H7 (cell line): ENCODE measurements around the gene FBXW8. TPM values are rescaled to one million over a fixed set of nuclear protein-coding genes. Genes with fewer than 3 reads are reported as not detected.

Experiments
- DNase-seq: peaks from one replicate; pipeline ENCODE4 v3.0.0; 2012
- H3K27me3 ChIP-seq: 2 replicates; pipeline ENCODE4 v1.6.0; 2011; ENCODE audit warnings: mild to moderate bottlenecking, low read length; ENCODE audit not compliant: control insufficient read depth, insufficient read depth
- H3K36me3 ChIP-seq: replicated peaks from 2 replicates; pipeline ENCODE4 v1.5.1; 2011; ENCODE audit warnings: low read length; ENCODE audit not compliant: control insufficient read depth, insufficient read depth
- H3K4me3 ChIP-seq: 2 replicates; pipeline ENCODE4 v1.5.1; 2011; ENCODE audit warnings: low read depth, mild to moderate bottlenecking, control low read depth, low read length, moderate library complexity; ENCODE audit not compliant: insufficient read depth
- total RNA-seq: library from RNA; depleted of rRNA; stranded (reverse); fragments of >200 nt; shearing (Covaris generic); gene quantifications from 2 replicates; pipeline ENCODE4 v1.2.3, GENCODE V29; 2014

Gene FBXW8
- total RNA-seq, 1 experiment from 2014 or later = 10.4 TPM

DNA sequence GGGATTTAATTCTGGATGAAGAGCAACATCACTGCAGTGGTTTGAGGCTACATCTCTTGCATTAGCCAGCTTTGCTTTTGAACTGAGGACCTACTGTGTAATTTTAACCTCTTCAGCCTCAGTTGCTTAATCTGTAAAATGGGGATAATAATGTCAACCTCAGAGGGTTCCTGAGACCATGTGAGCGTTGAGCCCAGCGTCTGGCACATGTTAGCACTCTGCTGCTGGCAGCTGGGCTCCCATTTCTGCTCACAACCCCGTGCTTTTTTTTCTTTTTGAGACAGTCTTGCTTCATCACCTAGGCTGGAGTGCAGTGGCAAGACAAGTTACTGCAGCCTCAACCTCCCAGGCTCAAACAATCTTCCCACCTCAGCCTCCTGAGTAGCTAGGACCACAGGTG lies 156.9 kb downstream of the FBXW8 start:
- no peak for DNase-seq
- H3K27me3 ChIP-seq = no peaks in the 10 kb centered on the region
- no peak overlapping the region for H3K4me3 ChIP-seq
- no peaks in the 10 kb centered on the region for H3K36me3 ChIP-seq

GRCh38 chr12:117068492-117068891 lies 157.7 kb downstream of the FBXW8 start:
- Histone ChIP-seq H3K4me3 (no peak overlapping the region), H3K36me3 (no peaks in the 10 kb centered on the region), H3K27me3 (no peaks in the 10 kb centered on the region)
- no peak for DNase-seq

DNA sequence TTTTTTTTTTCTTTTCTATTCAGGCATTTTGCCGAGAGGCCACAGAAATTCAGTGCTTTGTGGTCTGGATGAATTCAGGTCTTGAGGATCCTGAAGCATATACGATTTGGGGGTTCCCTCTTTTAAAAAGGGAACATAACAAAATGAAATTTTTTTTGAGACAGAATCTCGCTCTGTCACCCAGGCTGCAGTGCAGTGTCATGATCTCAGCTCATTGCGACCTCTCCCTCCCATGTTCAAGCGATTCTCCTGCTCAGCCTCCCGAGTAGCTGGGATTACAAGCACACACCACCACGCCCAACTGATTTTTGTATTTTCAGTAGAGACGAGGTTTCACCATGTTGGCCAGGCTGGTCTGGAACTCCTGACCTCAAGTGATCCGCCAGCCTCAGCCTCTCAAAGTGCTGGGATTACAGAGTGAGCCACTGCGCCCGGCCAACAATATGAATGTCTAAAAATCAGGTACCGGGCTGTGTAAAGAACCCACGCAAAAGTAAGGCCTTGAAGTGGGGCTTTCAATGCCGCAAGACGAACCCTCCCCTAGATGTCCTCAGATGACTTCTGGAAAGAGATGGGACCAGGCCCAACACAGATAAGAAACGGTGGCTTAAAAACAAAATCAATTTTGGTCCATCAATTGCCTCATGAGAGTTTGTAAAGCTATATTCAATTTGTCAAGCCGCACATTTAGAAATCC lies 158.5 kb downstream of the FBXW8 start:
- H3K36me3 ChIP-seq = no peaks in the 10 kb centered on the region
- DNase-seq = no peak
- no peak overlapping the region for H3K4me3 ChIP-seq

DNA sequence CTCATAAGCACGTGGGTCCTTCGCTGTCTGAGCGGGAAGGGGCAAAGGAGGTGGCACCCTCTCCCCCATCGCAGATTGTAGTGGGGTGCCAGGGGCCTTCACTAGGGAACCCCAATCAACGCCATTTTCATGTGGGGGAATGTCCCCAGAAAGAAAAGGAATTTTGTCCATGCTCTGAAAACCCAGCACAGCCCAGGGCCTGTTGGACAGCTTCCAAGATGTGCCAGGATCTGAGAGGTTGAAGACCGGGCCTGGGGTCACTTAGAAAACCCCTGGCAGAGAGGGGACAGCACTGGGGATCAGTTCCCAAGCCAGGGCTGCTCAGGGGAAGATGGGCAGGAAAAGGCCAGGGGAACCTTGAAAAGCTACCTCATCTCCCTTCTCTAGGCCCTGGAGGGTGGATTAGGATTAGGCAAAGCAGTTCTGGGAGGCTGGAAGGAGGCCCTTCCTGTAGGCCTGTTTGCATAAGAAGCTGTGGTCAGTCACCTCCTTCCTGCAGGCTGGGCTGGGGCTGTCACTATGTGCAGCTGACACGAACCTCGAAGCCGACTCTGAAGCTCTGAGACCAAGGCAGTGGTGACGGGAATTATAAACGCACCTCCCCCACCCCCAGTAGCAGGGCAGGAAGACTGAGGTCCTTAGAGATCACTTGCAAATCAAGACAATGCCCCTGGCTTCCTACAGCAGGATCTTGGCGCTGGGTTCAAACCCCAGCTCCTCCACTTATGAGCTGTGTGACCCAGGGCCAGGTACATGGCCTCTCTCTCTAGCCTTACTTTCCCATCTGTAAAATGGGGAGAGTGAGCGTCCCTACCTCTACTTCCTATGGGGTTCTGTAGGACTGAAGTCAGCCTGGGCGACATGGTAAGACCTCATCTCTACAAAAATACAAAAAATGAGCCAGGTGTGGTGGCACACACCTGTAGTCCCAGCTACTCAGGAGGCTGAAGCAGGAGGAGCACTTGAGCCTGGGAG lies 159.5 kb downstream of the FBXW8 start:
- peak; percentile 44 for DNase-seq
- no peaks in the 10 kb centered on the region for H3K27me3 ChIP-seq
- H3K4me3 ChIP-seq = no peak overlapping the region
- H3K36me3 ChIP-seq = no peaks in the 10 kb centered on the region

More for the DNA sequence above, 158.5 kb downstream of the FBXW8 start:
- H3K27me3 ChIP-seq = no peaks in the 10 kb centered on the region

GRCh38 chr12:117071009-117071408 lies 160.3 kb downstream of the FBXW8 start:
- H3K27me3 ChIP-seq = no peaks in the 10 kb centered on the region
- H3K4me3 ChIP-seq = no peak overlapping the region
- H3K36me3 ChIP-seq = no peaks in the 10 kb centered on the region
- no peak for DNase-seq

- H3K36me3 ChIP-seq = no peaks in the 10 kb centered on the region
- no peak overlapping the region for H3K4me3 ChIP-seq
- DNase-seq = no peak
- H3K27me3 ChIP-seq = no peaks in the 10 kb centered on the region
Measured at GRCh38 chr12:117072106-117072505, 161.4 kb downstream of the FBXW8 start.

- Histone ChIP-seq H3K4me3 (no peak overlapping the region), H3K36me3 (no peaks in the 10 kb centered on the region), H3K27me3 (no peaks in the 10 kb centered on the region)
- DNase-seq = peak; percentile 73
Measured at GRCh38 chr12:117072736-117073490, 162.2 kb downstream of the FBXW8 start.

GRCh38 chr12:117073611-117074010 lies 162.9 kb downstream of the FBXW8 start:
- DNase-seq = no peak
- no peaks in the 10 kb centered on the region for H3K27me3 ChIP-seq
- H3K36me3 ChIP-seq = no peaks in the 10 kb centered on the region
- H3K4me3 ChIP-seq = no peak overlapping the region

DNA sequence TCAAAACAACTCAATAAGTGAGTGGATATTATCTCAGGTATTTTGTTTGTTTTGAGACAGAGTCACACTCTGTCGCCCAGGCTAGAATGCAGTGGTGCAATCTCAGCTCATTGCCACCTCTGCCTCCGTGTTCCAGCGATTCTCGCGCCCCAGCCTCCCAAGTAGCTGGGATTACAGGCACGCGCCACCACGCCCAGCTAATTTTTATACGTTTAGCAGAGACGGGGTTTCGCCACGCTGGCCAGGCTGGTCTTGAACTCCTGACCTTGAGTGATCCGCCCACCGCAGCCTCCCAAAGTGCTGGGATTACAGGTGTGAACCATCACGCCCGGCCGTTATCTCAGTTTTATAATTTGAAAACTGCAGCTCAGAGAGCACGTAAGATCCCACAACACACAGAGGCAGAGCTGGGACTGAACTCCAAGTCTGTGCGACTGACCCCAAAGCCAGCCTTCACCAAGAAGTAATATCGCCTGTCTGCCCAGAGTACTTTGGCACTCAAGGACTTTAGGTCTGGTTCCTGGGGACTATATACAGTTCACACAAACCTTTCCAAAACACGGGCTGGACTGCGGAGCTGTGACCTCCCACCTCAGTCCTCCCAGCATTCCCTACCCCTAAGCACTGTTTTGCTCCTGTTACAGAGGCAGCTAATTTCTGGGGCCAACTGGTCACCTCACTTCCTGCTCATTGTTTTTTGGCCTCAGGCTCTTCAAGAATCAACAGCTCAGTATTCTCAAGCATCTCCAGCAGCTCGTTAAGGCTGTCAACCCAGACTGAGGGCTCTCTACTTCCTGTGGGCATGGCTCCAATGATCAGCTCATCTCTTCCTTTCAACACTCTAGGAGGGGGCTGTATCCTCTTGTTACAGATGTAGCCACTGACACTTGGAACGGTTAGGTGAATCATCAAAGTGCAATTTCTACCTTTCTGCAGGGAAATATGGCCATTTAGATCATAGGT lies 165.9 kb downstream of the FBXW8 start:
- H3K4me3 ChIP-seq = no peak overlapping the region
- no peak for DNase-seq
- H3K36me3 ChIP-seq = no peaks in the 10 kb centered on the region
- H3K27me3 ChIP-seq = no peaks in the 10 kb centered on the region

DNA sequence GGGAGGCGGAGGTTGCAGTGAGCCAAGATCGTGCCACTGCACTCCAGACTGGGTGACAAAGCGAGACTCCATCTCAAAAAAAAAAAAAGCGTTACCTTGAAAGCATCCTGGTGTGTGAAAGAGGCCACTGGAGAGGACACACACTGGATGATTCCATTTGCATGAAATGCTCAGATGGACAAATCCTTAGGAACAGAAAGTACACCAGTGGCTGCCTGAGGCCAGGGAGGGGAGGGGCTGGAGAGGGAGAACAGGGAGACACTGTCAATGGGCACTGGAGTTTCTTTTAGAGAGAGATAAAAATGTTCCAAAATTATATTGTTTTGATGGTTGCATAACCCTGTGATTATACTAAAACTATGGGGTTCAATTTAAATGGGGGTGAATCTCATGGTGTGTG lies 168.7 kb downstream of the FBXW8 start:
- Histone ChIP-seq H3K36me3 (no peaks in the 10 kb centered on the region), H3K4me3 (no peak overlapping the region), H3K27me3 (no peaks in the 10 kb centered on the region)
- DNase-seq = no peak

DNA sequence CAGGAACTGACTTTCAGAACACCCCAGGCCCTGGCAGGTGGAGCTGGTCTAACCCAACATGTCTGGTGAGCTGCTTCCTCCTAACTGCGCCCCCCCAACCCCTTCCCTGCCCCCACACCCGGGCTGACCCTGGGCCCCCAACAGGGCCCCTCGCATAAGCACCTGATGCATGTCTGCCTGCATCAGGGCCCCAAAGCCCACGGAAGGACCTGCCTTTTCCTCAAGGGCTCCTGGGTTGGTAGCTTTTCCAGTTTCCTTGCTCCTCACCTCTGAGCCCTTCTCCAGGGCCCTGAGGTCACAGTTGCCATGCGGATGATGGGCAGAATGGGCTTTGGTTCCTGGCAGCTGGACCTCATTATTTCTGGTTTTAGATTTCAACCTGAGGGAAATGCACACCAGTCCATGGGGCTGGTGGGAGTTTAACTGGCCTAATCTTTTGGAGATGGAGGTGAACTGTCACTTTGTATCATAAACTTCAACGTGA lies 170.0 kb downstream of the FBXW8 start:
- Histone ChIP-seq H3K4me3 (no peak overlapping the region), H3K27me3 (no peaks in the 10 kb centered on the region), H3K36me3 (no peaks in the 10 kb centered on the region)
- peak; percentile 52 for DNase-seq
